Stimulated activated CD8-positive, alpha-beta memory T cell treated with anti-CD3 and anti-CD28 coated beads, Interleukin-4, amount 100 ng/mL, for 48 hours (primary cell): ENCODE measurements around the gene BRD3OS.
A peak's percentile ranks its signal among the peaks of the same experiment; 100 is the strongest.

Experiments
- DNase-seq: peaks from one replicate; pipeline ENCODE4 v3.0.0-alpha.2; 2020

The BRD3OS gene

DNA sequence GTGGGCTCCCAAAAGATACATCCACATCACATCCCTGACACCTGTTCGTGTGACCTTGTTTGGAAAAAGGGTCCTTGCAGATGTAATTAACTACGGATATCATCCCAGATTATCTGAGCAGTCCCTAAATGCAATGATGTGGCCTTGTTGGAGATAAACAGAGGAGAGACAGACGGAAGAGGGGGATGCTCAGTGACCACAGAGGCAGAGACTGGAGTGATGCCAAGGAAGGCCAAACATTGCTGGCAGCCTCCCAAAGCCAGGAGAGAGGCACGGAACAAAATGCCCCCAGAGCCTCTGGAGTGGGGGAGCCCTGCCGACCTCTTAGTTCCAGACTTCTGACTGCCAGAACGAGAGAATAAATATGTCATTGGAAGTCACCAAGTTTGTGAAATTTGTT is 18.1 kb upstream of the BRD3OS start:
- no peak for DNase-seq

DNA sequence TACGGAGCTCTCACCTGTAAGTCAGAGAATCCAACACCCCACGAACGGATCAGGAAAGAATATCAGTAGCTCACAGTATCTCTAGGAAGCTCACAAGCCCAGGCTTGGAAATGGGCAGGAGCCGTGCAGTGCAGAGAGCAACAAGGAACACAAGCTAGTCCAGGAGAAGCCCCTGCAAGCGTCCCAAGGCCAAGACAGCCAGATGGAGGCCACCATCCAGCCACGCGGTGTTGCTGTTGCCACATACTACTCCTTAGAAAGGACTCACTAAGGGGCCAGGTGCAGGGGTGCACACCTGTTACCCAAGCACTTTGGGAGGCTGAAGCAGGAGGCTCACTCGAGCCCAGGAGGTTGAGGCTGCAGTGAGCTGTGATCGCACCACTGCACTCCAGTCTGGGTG is 17.7 kb upstream of the BRD3OS start:
- no peak for DNase-seq

DNA sequence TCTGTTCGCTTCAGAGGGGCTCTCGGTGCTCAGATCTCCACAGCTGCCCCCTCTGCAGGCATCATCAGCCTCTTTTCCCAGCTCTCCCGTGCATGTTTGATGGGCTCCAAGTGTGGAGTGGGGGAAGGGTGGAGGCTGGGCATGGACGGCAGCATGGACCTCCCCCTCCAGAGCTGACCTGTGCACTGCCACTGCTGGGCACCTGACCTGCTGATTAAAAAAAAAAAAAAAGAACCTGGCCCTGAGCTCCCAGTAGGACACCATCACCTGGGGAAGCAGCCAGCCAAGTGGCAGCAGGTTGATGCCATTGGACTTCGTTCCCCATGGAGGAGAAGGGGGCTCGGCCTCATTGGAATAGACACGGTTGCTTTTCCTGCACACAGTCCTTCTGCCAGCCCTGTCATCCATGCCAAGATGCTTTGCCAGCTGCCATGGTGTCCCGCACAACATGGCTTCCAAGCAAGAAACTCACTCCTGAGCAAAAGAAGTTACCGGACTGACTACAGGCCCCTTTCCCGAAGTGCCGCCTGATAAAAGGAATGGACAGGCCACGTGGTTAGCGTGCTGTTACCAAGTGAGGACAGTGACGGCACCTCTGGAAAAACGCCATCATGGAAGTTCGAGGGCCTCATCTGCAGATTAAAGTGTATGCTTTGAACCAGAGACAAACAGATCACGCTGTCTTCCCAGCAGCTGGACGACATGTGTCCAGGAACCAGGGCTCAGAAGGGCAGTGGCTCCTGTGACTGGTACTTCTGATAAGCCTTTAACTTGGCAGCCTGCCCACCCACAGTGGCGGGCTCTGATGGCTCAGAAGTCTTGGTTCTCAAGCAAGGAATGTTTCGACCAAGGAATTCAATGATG is 14.7 kb upstream of the BRD3OS start:
- no peak for DNase-seq

DNA sequence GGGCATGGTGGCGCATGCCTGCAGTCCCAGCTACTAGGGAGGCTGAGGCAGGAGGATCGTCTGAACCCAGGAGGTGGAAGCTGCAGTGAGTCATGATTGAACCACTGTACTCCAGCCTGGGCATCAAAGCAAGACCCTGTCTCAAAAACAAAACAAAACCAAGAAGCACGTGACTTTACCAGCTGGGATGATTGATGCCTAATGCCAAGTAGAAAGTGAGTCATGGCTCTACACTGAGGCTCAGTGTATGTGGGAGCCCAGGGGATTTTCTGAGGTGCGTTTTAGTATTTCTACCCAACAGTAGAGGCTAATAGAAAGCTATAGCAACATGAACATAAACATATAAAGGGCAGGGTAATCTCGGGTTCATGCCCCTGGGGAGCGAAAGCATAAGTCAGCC is 13.9 kb upstream of the BRD3OS start:
- DNase-seq: no peak

DNA sequence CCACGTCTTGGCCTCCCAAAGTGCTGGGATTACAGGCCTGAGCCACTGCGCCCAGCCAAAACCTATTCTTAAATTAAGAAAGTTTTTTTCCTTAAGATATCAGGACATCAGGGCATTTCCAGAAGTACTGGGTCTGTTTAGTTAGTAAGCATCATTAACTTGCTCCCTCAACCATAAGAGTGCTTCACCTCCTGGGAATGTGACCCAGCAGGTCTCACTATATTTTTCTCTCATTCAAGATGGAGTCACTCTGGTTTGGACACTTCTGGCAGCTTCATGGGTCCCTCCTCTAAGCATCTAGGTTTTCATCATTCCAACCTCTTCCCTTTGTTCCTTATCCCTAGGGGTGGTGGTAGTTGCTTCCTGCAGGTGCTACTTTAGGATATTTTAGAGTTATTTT is 10.3 kb upstream of the BRD3OS start:
- no peak for DNase-seq

DNA sequence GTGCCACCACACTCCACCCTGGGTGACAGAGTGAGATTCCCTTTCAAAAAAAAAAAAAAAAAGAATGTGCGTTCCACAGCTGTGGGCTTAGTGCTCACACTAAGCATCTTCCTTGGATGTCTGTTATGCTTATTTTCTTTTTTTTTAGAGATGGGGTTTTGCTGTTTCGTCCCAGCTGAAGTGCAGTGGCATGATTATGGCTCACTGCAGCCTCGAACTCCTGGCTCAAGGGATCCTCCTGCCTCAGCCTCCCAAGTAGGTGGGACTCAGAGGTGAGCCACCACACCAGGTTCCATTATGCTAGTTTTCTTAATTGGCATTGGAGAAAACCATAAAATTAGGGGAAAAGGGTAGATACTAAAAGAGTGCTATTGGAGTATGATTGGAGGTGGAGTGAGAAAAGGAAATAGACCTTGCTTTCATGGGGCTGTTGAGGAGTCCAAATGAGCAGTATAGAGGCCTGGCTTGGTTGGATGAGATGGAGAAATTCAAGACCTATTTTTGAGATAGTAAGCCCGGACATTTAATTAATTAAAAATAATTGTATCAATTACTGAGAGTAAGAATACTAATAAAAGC is 978 bp upstream of the BRD3OS start:
- DNase-seq: no peak

DNA sequence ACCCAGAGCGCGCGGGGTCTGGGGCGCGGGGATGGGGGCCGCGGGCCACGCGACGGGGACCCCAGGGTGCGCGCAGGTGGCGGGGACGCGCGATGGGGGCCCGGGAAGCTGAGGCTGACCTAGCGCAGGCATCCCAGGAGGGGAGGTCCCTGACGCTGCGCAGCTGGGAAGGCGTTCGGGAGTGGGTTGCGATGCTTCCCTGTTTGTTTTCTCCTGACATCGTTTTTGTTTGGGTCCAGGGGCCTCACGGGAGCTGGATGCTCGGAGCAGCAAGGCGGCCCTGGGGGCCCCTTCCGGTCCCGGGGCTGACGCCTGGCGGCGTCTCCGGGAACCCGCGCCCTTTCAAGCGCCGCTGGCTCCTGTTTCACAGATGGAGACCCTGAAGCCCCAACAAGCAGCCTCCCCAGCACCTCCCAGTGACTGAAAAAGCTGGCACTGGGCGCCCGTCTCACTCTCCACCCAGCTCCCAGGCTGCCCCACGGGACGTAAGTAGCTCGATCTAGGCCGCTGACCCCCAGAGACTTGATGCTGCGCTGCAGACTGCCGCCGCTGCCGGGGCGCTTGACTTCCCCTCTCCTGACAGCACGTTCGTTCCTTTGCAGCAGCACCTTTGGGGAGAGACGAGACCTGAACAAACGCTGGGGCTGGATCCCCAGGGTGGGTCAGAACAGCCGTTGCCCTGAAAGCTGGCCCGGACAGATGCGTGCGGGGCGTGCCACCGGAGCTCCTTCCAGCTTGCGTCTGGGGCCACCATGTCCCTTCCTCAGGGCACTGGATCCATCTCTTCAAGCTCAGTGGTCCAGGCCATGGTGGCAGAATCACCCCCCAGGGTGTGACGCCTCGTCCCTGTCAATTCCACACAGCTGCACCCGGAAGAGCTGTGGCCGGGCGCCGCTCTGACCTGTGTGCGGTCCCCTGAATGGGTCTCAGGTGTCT is 593 bp downstream of the BRD3OS start:
- DNase-seq: peak; percentile 72

DNA sequence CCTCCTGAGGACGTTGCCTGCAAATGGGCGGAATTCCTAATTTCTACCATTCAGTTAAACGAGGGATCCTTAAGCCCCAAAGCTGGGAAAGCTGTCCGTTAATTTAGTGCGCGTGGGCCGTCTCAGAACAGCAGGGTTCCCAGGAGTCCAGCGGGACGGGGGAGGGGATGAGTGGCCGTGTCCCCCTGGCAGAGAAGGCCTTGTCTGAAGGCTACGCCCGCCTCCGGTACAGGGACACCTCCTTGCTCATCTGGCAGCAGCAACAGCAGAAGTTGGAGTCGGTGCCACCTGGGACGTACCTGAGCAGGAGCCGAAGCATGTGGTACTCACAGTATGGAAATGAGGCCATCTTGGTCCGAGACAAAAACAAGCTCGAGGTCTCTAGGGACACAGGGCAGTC is 1.3 kb downstream of the BRD3OS start:
- no peak for DNase-seq

DNA sequence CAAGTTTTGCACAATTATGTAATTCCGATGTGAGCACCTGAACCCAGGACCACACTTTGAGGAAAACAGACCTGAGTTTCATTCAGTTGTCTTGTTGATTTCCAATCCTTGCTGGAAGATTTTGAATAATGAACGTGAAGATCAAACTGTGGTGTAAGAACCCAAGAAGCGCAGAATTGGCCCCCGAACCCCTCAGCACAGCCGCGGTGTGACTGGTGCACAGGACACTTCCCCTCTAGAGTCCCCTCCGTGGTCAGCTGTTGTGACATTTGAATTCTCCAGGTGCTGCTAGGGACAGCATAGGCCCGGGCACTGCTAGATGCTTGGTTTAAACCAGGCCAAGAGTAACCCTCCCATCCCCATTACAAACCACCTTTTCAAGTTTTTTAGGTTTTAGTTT is 1.7 kb downstream of the BRD3OS start:
- DNase-seq: no peak

DNA sequence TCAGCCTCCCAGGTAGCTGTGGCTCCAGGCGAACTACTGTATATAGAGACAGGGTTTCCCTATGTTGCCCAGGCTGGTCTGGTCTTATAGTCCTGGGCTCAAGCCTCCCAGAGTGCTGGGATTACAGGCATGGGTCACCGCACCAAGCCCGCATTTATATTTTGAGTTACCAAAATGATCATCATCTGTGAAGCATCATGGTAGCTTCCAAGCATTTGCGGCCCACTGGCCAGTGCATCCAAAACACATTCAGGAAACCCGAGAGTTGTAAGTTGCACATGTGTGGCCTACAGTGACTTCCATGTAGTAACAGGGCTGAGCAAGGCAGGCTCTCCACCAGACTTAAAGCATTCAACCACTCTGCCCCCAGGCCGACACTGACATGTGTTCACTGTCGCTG is 2.3 kb downstream of the BRD3OS start:
- DNase-seq: no peak

DNA sequence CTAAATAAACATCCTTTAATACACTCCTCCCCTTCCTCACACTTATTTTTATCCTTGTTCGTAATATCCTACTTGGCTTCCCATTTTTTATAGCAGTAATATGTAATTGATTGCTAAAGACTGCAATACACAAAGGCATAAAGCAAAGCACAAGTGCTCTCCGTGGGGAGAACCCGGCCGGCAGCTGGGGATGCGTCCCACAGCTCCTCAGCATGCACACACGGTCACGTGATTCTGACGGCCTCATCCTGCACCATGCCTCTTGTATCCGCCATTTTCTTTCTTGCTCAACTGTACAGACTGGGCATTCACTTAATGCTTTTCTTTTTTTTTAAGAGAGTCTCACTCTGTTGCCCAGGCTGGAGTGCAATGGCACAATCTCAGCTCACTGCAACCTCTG is 2.8 kb downstream of the BRD3OS start:
- DNase-seq: no peak

DNA sequence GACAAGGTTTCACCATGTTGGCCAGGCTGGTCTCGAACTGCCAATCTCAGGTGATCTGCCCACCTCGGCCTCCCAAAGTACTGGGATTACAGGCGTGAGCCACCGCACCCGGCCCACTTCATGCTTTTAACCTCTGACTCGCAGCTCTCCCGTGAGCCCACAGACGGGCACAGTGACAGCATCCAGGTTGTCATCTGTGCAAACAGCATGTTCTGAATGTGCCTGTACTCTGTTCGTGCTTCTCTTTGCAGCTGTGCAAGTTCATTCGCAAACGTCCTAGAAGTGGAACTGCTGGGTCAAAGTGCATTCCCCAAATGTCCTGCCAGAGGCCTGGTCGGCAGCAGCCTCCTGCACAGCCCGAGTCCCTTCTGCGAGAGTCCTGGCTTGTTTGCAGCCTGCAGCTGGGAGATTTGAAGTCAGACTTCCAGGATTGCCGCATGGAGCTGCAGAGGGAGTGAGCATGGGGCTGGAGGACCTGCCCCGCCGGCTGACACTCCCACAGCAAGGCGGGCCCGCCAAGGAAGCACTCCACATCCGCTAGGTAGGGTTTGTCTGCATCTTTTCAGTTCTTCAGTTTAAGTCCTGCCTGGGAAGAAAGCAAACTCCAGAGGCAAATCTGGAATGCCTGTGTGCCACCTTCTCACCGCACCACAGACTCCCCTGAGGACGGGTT is 3.4 kb downstream of the BRD3OS start:
- no peak for DNase-seq

DNA sequence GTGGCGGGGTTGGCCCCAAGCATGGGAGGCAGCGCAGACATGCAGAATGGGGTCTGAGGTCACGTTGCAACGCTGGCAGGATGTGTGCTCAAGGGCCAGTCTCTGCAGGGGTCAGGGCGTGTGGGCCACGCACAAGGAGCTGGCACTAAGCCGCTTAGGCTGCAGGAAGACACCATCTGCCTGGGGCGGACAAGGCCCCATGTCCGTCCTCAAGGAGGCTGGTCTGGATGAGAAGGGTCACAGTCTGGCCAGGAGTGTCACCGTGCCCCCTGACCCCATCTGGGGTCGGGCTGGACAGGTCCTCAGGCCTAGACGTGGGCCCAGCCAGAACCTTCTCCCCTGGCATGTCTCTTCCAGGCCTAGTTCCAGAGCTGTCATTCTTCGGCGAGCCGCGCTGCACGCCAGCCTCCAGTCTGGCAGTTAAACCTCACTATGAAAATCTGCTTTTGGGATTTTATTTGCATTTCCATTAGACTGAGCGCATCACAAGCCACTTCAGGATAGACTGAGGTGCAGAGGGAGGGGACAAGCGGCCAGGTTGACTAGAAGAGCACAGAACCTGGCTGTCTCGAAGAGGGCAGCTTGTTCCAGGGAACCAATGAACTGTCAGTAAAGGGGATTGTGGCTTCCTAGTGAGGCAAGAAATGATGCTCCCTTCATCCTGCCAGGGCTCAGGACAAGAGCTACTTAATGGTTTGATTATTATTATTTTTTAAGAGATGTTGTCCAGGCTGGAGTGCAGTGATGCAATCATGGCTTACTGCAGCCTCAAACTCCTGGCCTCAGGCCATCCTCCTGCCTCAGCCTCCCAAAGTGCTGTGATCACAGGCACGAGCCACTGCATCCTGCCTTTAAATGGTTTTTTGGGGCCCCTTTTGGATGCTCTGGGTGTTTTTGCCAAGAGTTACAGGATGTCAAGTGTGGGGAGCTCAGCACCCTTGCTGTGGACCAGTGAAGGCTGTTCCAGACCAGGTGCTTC is 4.3 kb downstream of the BRD3OS start:
- DNase-seq: no peak

DNA sequence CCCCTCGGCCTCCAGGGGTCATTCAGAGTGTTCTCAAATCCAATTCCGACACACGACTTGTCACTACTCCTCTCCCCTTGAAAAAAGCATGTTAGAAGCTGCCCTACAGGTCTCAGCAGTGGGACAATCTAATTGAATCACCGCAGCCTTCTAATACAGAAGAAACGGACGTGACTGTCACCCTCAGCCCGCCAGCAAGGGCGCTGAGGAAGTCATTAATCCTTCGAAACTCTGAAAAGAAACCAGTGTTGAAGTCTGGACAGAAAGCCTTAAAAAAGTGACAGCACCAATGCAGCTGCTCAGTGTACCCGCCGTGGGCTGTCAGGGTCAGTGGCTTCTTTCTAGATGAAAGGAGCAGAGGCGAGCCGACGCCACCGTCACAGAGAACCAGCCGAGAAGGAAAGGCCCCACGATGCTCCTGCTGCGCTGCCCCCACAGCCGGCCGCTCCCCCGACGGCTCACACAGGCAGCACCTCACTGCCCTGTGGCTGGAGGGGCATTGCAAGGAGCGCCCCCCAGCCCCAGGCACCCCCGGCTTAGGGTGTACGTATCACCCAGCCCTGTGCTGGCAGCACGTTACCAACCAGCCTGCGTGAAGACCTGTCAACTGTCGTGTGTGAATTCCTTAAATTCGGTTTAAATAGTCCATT is 5.7 kb downstream of the BRD3OS start:
- DNase-seq: no peak

DNA sequence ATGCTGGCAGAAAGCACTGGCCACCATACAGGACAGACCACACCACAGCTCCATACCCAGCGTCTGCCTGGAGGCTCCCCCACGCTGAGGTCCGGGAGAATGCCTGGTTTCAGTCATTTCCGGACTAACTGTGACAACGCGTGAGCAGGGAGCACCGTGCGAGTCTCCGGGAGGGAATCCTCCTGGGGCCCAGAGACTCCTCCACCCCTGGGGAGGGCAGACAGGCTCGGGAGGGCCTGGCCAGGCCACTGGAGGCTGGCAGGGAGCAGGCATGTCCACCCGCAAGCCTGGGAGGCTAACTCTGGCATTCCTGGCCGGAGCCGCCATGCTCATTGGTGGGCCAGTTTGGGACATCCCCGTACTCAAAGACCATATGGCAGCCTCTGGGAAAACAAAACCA is 6.5 kb downstream of the BRD3OS start:
- DNase-seq: no peak

DNA sequence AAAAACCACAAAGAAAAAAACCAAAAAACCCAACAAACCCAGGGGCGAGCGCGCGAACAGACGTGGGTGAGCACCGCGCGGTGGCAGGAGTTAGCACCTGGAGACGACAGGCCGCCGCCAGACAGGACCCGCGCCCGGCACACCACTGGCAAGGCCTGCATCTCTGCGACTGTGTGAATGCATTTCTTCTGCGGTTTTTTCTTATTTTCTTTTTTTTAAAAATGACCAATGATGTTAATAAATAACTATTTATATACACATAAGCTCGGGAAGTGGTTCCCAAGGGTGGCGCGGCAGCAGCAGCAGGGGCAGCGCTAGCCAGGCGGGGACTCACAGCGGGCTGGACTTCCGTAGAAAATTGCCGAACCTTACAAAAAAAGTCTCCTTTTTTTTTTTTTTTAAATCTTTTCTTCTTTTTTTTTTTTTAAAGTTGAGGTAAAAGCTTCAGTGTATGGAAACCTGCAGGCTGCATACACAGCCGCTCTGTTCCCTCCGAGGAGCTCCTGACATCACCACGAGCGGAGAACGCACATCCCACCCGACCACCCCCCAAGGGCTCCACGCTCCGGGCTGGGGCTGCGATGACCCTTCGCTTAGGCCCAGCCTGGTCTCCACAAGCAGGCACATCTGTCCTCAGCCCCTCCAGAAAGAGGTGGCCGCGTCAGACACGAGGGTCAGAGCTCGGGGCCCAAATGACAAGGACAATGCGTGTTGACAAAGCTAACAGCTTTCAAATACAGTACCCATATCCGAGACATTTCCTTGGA is 7.4 kb downstream of the BRD3OS start:
- no peak for DNase-seq

DNA sequence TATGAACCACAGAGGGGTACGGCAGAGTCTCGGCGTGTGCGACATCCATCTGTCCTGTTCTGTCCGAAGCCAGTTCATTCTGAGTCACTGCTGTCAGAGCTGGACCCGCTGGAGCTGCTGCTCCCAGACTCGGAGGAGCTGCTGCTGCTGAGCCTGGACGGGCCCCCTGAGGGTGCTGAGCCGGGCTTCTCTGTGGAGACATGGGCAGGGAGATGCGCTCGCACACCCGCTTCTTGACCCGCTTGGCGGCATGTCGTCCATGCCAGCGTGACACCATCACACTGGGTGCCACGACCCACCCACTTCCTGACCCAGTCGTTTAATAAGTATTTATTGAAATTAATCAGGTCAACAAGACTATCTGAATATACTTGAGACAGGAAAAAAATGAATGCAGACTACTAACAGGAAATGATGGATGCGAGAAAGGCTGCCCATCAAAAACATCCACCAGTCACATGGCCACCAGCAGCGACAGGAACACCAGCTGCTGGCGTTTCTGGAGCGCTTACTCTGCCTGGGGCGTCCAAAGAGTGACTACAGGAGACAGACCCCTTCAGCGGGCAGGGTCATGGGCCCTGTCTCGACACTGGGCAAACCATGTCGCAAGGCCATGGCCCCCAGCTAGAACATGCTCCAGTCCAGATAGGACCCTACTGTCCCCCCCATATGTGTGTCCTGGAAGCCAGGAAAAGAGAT is 8.4 kb downstream of the BRD3OS start:
- no peak for DNase-seq

DNA sequence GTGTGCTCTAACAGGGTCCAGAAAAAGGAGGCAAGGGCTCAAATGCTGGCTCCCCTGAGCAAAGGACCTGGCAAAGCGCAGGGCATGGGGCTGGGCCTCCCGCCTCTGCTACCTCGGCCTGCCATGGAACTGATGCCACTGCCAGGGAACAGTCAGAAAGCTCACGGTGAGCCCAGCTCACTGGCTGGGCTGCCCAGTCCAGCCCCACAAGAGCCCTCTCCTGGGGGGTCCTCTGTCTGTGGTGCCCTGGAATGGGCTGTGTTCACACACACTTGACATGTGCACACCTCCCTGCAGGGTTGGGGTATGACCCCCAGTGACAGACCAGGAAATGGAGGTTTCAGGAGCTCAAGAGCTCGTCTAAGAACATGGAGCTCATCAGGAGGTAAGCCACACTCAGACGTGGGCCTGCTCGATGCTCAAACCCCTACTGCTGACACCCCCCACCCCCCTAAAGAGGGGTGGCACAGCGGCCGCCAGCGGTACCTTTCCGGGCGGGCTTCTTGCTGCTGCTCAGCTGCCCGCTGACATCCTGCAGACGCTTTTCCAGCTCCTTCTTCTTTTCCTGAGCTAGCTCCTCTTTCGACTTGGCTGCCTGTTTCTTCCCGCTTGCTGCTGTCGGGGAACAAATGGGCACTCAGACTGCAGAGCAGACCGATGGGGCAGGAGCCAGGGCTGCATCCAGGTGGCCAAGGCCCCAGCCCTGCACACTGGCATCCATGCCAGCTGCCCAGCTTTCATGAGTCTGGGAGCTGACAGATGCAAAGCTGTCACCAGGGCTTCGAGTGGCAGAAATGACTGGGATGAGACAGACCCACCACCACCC is 9.1 kb downstream of the BRD3OS start:
- DNase-seq: no peak
